Smooth muscle cell (in vitro differentiated cells): Measurements from ENCODE around the gene LRBA. TPM values are rescaled to one million over a fixed set of nuclear protein-coding genes. Genes with fewer than 3 reads are reported as not detected.

Experiments used
- DNase-seq: peaks from one replicate; lab custom pipeline; 2025; ENCODE audit not compliant: unreplicated experiment; lab: John Stamatoyannopoulos, UW
- H2AFZ ChIP-seq: fragments of 200-600 bp; sonication (generic); 2 replicates; pipeline ENCODE4 v1.6.0; 2016; ENCODE audit warnings: antibody characterized with exemption, low read depth, mild to moderate bottlenecking
- H3F3A ChIP-seq: fragments of 200-600 bp; sonication (generic); 2 replicates; pipeline ENCODE4 v1.6.0; 2017; ENCODE audit warnings: antibody characterized with exemption, low read depth
- H3K27ac ChIP-seq: fragments of 200-600 bp; sonication (generic); 2 replicates; pipeline ENCODE4 v1.5.1; 2016; ENCODE audit warnings: low read depth, mild to moderate bottlenecking
- H3K27me3 ChIP-seq: fragments of 200-600 bp; sonication (generic); 2 replicates; pipeline ENCODE4 v1.6.1; 2016; ENCODE audit warnings: low read depth, mild to moderate bottlenecking
- H3K36me3 ChIP-seq: fragments of 200-600 bp; sonication (generic); 2 replicates; pipeline ENCODE4 v1.5.1; 2016; ENCODE audit warnings: low read depth
- H3K4me1 ChIP-seq: fragments of 200-600 bp; sonication (generic); 2 replicates; pipeline ENCODE4 v1.5.1; 2016; ENCODE audit warnings: low read depth
- H3K4me2 ChIP-seq: fragments of 200-600 bp; sonication (generic); 2 replicates; pipeline ENCODE4 v1.6.0; 2016; ENCODE audit warnings: mild to moderate bottlenecking
- H3K4me3 ChIP-seq: fragments of 200-600 bp; sonication (generic); 2 replicates; pipeline ENCODE4 v1.5.1; 2016; ENCODE audit warnings: mild to moderate bottlenecking
- H3K79me2 ChIP-seq: fragments of 200-600 bp; sonication (generic); 2 replicates; pipeline ENCODE4 v1.6.0; 2016; ENCODE audit warnings: low read depth, mild to moderate bottlenecking
- H3K9ac ChIP-seq: fragments of 200-600 bp; sonication (generic); 2 replicates; pipeline ENCODE4 v1.6.0; 2016; ENCODE audit warnings: low read depth
- H3K9me3 ChIP-seq: fragments of 200-600 bp; sonication (generic); replicated peaks from 2 replicates; pipeline ENCODE4 v1.5.1; 2016; ENCODE audit warnings: low read depth
- H4K20me1 ChIP-seq: fragments of 200-600 bp; sonication (generic); 2 replicates; pipeline ENCODE4 v1.6.0; 2016; ENCODE audit warnings: low read depth
- WGBS: methylation state at CpG from one replicate; pipeline ENCODE4 v1.1.7; 2016; ENCODE audit warnings: low lambda C conversion rate; 5-methylcytosine and 5-hydroxymethylcytosine counted together
- polyA plus RNA-seq: library from polyadenylated mRNA; unstranded; fragments of >200 nt; fragmentation: Nextera tagmentation; extraction: Ambion mirVana; gene quantifications from 2 replicates; pipeline ENCODE4 v1.2.1, GENCODE V29; 2016
- total RNA-seq: library from RNA; depleted of rRNA; stranded (reverse); fragments of >200 nt; gene quantifications from 2 replicates; pipeline ENCODE4 v1.2.3, GENCODE V29; 2014
- TF ChIP-seq, protein P1 (sequence below): fragments of 200-600 bp; sonication (generic); IDR thresholded peaks from 2 replicates; pipeline ENCODE4 v1.5.1; 2017; ENCODE audit warnings: borderline replicate concordance, mild to moderate bottlenecking, antibody characterized with exemption; ENCODE audit not compliant: insufficient read depth, poor library complexity, severe bottlenecking

Gene LRBA
- total and polyA plus RNA-seq, 2 experiments from 2014 or later = 1.6 to 26.2 TPM

- Histone ChIP-seq H3K27ac (no peak overlapping the region), H3K9ac (no peak overlapping the region), H3K27me3 (no peaks in the 10 kb centered on the region), H2AFZ (no peak overlapping the region), H4K20me1 (no peaks in the 10 kb centered on the region), H3K9me3 (peaks cover 5% of the 10 kb centered on the region), H3K36me3 (peaks cover 20% of the 10 kb centered on the region), H3K79me2 (no peaks in the 10 kb centered on the region), H3K4me3 (no peak overlapping the region), H3K4me1 (no peaks in the 10 kb centered on the region), H3K4me2 (no peak overlapping the region), H3F3A (no peaks in the 10 kb centered on the region)
- no peak for DNase-seq
- WGBS = 96% methylated on average over 3 of the region's 3 CpGs
- TF ChIP-seq, protein P1, sequence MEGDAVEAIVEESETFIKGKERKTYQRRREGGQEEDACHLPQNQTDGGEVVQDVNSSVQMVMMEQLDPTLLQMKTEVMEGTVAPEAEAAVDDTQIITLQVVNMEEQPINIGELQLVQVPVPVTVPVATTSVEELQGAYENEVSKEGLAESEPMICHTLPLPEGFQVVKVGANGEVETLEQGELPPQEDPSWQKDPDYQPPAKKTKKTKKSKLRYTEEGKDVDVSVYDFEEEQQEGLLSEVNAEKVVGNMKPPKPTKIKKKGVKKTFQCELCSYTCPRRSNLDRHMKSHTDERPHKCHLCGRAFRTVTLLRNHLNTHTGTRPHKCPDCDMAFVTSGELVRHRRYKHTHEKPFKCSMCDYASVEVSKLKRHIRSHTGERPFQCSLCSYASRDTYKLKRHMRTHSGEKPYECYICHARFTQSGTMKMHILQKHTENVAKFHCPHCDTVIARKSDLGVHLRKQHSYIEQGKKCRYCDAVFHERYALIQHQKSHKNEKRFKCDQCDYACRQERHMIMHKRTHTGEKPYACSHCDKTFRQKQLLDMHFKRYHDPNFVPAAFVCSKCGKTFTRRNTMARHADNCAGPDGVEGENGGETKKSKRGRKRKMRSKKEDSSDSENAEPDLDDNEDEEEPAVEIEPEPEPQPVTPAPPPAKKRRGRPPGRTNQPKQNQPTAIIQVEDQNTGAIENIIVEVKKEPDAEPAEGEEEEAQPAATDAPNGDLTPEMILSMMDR = no peak
These were observed 106.0 kb downstream of the LRBA start for GRCh38 chr4:150909116-150909515.

DNA sequence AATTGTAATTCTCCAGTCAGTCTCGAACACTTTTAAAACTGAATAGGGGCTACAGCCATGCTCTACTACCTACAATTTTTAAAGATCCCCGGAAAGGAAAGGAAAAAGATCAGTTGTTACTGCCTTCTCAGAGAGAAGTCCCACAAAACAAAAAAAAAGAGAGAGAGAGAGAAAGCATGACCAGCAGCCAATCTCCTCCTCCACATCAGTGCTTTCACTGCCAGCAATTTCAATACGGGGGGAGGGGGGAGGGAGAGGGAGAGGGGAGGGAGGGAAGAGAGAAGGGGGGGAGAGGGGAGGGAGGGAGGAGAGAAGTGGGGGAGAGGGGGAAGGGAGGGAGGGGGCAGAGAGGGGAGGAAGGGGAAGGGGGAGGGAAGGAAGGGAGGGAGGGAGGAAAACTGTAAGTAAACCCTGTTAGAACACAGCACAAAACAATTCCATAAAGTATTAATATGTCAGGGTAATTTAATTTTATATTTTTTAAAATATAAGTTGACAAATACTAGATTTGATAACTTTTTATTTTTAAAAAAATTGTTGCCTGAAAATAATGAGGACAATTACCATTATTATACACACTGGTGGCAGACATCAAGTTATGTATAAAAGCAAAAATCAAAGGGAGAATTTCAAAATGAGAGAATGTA lies 108.0 kb downstream of the LRBA start:
- DNase-seq = no peak
- Histone ChIP-seq H3K4me2 (no peak overlapping the region), H4K20me1 (no peaks in the 10 kb centered on the region), H3K27me3 (no peaks in the 10 kb centered on the region), H3K9ac (no peak overlapping the region), H3K9me3 (peaks cover 5% of the 10 kb centered on the region), H3K27ac (no peak overlapping the region), H3K4me1 (no peaks in the 10 kb centered on the region), H3K4me3 (no peak overlapping the region), H3K79me2 (no peaks in the 10 kb centered on the region), H3F3A (no peaks in the 10 kb centered on the region), H2AFZ (no peak overlapping the region), H3K36me3 (peaks cover 15% of the 10 kb centered on the region)
- TF ChIP-seq, protein P1 = no peak
- 89% methylated on average over 2 of the region's 3 CpGs for WGBS

DNA sequence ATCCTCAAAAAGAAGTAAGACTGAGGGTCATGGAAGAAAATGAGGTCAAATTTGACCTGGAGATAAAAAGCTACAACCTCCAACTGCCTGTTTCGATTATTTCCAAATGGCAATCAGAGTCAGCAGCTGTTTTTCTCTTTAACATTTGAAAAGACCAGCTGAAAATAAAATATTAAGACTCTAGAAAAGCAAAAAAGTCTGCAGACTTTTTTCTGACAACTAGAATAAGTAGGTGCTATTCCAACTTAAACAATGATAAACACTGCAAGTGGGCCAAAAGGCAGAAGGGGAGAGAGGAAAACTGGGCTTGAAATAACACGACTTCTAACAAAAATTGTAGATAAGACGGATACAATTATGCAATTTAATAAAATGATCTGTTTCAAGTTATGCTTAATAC lies 110.4 kb downstream of the LRBA start:
- H3K4me2 ChIP-seq = no peak overlapping the region
- 91% methylated on average over 3 of the region's 3 CpGs for whole genome bisulfite sequencing
- H3K36me3 ChIP-seq = no peaks in the 10 kb centered on the region
- H4K20me1 ChIP-seq = no peaks in the 10 kb centered on the region
- no peaks in the 10 kb centered on the region for H3K79me2 ChIP-seq
- H3F3A ChIP-seq = no peaks in the 10 kb centered on the region
- H3K27ac ChIP-seq = no peak overlapping the region
- H3K4me3 ChIP-seq = no peak overlapping the region
- H3K9ac ChIP-seq = no peak overlapping the region
- no peaks in the 10 kb centered on the region for H3K9me3 ChIP-seq
- no peak overlapping the region for H2AFZ ChIP-seq
- H3K27me3 ChIP-seq = no peaks in the 10 kb centered on the region
- DNase-seq = no peak
- no peaks in the 10 kb centered on the region for H3K4me1 ChIP-seq
- TF ChIP-seq, protein P1 = no peak

- Histone ChIP-seq H3K9me3 (no peaks in the 10 kb centered on the region), H2AFZ (no peak overlapping the region), H3F3A (no peaks in the 10 kb centered on the region), H3K9ac (no peak overlapping the region), H3K27ac (no peak overlapping the region), H3K27me3 (no peaks in the 10 kb centered on the region), H3K79me2 (no peaks in the 10 kb centered on the region), H4K20me1 (no peaks in the 10 kb centered on the region), H3K4me3 (no peak overlapping the region), H3K4me1 (no peaks in the 10 kb centered on the region), H3K4me2 (no peak overlapping the region), H3K36me3 (no peaks in the 10 kb centered on the region)
- WGBS = 94% methylated on average over 2 of the region's 2 CpGs
- TF ChIP-seq, protein P1 = no peak
- DNase-seq = no peak
These were observed 111.5 kb downstream of the LRBA start for GRCh38 chr4:150903603-150904002.
